GM19240 (cell line): ENCODE data around the gene FCHO1.

Experiments used
- DNase-seq: peaks from one replicate; pipeline ENCODE4 v3.0.0; 2011; ENCODE audit warnings: low spot score; ENCODE audit not compliant: insufficient read length

Gene FCHO1, protein sequence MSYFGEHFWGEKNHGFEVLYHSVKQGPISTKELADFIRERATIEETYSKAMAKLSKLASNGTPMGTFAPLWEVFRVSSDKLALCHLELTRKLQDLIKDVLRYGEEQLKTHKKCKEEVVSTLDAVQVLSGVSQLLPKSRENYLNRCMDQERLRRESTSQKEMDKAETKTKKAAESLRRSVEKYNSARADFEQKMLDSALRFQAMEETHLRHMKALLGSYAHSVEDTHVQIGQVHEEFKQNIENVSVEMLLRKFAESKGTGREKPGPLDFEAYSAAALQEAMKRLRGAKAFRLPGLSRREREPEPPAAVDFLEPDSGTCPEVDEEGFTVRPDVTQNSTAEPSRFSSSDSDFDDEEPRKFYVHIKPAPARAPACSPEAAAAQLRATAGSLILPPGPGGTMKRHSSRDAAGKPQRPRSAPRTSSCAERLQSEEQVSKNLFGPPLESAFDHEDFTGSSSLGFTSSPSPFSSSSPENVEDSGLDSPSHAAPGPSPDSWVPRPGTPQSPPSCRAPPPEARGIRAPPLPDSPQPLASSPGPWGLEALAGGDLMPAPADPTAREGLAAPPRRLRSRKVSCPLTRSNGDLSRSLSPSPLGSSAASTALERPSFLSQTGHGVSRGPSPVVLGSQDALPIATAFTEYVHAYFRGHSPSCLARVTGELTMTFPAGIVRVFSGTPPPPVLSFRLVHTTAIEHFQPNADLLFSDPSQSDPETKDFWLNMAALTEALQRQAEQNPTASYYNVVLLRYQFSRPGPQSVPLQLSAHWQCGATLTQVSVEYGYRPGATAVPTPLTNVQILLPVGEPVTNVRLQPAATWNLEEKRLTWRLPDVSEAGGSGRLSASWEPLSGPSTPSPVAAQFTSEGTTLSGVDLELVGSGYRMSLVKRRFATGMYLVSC

DNA sequence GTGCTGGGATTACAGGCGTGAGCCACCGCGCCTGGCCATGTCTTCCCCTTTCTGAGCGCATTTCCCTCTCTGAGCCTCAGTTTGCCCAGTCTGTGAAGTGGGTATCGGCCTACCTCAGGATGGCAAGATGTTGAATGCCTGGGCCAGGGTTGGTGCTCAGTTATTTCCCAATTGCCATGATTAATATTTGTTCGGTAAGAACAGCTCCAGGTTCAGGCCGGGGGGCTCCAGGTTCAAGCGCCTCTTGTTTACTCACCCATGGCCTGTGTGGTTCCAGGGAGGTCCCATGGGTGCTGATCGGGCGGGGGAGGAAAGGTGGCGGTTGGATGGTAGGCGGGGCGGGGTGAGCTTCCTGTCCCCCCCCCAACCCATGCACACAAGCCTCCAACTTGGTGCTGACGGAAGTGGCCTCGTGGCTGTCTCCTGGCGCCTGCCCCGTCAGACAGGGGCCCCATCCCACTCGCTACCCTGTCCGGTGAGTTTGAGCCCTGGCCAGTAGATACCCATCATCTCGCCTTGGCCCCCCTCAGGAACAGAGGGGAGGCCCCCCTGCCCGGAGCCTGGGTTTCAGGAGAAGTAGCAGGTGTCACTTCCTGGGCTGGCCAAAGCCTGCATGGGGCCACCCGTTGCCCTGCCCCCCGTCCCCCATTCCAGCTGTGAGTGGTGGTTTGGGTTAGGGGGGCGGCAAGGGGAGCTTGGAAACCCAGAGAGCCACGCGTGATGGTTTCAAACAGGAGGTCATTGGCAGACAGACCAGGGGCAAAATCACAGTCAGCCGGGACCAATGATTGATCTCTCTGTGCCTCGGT lies at the start of gene FCHO1:
FCHO1 (plus strand) TSS at position 375 of the 809 bp plus-strand sequence. CDS start 3,688 bp downstream, outside the sequence.
- DNase-seq = peak; percentile 64

GRCh38 chr19:17703824-17704463 lies 47.3 kb upstream of the FCHO1 start:
- no peak for DNase-seq

- DNase-seq = no peak
Measured at GRCh38 chr19:17706750-17707181, 44.5 kb upstream of the FCHO1 start.

DNA sequence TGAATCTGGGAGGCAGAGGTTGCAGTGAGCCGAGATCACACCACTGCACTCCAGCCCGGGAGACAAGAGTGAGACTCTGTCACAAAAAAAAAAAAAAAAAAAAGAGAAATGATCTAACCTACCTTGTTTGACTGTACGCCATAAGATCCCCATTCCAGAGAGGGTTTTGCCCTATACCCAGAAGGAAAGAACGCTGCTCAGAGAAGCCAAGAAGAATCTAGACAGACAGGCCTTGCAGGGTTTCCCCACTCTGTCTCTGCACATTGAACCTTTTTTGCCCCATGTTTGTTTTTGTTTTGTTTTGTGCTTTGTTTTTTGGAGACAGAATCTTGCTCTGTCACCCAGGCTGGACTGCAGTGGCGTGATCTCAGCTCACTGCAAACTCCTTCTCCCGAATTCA lies 39.4 kb upstream of the FCHO1 start:
- no peak for DNase-seq

DNA sequence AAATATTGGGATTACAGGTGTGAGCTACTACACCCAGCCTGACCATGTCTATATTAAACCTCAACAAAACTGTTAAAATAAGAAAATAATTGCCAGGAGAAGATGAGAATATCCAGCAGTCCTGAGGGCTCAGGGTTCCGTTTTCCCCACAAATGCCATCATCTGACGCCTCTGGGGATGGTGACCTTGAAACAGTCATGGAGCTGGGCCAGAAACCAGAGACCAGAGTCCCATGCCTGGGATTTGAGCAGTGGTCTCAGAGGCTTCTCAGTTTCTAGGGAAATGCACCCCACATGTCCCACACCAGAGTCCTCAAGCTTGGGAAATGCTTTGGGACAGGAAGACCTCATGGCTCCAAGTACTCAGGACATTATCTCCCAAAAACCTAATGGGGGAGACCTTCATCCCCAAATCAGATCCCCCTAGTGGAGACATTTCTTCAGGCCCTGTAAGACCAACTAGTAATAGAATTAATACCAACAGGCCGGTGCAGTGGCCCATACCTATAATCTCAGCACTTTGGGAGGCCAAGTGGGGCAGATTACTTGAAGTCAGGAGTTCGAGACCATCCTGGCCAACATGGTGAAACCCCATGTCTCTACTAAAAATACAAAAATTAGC lies 34.9 kb upstream of the FCHO1 start:
- no peak for DNase-seq

GRCh38 chr19:17718550-17718946 lies 32.7 kb upstream of the FCHO1 start:
- no peak for DNase-seq

- DNase-seq = peak; percentile 83
Measured at GRCh38 chr19:17718947-17719711, 32.1 kb upstream of the FCHO1 start, which contains the start of gene MAP1S. MAP1S (plus strand) TSS chr19:17719480; CDS start chr19:17719503, 23 bp downstream.

DNA sequence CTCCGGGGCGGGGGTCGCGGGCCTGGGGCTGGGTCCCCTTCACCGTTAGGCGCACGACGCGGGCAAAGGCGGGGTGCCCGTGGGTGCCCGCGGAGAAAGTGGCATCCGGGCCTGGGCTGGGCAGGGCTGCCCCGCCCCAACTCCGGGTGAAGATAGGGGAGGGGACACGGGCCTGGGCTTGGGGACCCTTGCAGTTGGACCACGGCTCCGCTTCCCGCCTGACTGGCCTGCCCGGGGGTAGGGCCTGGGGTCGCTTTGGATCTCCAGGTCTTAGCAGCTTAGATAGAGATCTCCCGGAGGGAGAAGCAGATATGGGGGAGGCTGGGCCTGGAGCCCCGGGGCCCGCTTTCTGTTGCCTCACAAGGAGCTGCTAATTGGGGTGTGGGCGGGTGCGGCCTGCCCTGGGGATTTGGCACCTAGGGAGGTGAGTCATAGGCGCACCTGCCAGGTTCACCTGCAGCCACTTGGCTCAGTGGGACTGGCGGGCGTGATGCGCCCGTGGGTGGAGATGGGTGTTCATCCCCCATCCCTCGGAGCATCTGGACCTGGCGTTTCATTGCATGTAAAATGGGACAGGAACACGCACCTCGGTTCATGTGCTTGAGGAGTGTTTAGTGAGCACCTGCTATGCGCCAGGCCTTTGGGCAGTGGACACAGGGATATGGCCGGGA lies 31.4 kb upstream of the FCHO1 start:
- DNase-seq = no peak

GRCh38 chr19:17720440-17720839 lies 30.8 kb upstream of the FCHO1 start:
- DNase-seq = no peak

GRCh38 chr19:17721111-17721628 lies 30.1 kb upstream of the FCHO1 start:
- DNase-seq = no peak

- no peak for DNase-seq
Measured at GRCh38 chr19:17721821-17722220, 29.5 kb upstream of the FCHO1 start.

- no peak for DNase-seq
Measured at GRCh38 chr19:17722655-17723240, 28.5 kb upstream of the FCHO1 start.

- DNase-seq = no peak
Measured at GRCh38 chr19:17724655-17725054, 26.6 kb upstream of the FCHO1 start.

DNA sequence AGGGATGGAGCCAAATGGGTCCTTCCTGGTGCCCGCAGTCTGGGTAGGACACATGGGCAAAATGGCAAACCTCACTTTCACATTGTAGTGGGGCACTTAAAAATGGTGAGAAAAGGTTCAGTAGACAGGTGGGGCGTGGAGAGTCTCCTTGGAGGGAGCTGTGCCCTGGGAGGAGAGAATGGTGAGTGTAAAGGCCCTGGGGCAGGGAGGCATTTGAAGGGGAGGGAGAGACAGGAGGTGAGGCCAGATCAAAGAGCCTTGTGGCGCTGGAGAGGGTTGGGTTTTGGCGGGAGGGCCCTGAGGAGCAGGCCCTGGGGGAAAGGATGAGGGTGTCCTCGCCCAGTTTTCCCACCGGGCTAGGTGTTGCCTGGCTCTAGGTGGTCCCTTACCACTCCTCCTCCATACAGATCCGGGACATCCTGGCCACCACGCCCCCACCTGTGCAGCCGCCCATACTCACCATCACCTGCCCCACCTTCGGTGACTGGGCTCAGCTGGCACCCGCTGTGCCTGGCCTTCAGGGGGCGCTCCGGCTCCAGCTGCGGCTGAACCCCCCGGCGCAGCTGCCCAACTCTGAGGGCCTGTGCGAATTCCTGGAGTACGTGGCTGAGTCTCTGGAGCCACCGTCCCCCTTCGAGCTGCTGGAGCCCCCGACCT lies 25.7 kb upstream of the FCHO1 start:
- no peak for DNase-seq

DNA sequence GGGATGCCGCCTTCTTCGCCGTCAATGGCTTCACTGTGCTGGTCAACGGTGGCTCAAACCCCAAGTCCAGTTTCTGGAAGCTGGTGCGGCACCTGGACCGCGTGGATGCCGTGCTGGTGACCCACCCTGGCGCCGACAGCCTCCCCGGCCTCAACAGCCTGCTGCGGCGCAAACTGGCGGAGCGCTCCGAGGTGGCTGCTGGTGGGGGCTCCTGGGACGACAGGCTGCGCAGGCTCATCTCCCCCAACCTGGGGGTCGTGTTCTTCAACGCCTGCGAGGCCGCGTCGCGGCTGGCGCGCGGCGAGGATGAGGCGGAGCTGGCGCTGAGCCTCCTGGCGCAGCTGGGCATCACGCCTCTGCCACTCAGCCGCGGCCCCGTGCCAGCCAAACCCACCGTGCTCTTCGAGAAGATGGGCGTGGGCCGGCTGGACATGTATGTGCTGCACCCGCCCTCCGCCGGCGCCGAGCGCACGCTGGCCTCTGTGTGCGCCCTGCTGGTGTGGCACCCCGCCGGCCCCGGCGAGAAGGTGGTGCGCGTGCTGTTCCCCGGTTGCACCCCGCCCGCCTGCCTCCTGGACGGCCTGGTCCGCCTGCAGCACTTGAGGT lies 25.0 kb upstream of the FCHO1 start:
- DNase-seq = no peak

- DNase-seq = no peak
Measured at GRCh38 chr19:17726964-17727773, 24.1 kb upstream of the FCHO1 start.

DNA sequence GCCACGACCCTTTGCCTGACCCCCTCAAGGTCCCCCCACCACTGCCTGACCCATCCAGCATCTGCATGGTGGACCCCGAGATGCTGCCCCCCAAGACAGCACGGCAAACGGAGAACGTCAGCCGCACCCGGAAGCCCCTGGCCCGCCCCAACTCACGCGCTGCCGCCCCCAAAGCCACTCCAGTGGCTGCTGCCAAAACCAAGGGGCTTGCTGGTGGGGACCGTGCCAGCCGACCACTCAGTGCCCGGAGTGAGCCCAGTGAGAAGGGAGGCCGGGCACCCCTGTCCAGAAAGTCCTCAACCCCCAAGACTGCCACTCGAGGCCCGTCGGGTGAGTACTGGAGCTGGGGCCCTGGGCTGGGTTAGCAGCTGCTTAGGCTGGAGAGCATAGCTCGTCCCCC lies 23.4 kb upstream of the FCHO1 start:
- no peak for DNase-seq
